Activated CD4-positive, CD25-positive, alpha-beta regulatory T cell (primary cell): Measurements from ENCODE around the gene NUB1.

Source experiments
- DNase-seq, 4 experiments: peaks; one replicate each; lab custom pipeline; 2025; lab: John Stamatoyannopoulos, UW

Gene NUB1

DNA sequence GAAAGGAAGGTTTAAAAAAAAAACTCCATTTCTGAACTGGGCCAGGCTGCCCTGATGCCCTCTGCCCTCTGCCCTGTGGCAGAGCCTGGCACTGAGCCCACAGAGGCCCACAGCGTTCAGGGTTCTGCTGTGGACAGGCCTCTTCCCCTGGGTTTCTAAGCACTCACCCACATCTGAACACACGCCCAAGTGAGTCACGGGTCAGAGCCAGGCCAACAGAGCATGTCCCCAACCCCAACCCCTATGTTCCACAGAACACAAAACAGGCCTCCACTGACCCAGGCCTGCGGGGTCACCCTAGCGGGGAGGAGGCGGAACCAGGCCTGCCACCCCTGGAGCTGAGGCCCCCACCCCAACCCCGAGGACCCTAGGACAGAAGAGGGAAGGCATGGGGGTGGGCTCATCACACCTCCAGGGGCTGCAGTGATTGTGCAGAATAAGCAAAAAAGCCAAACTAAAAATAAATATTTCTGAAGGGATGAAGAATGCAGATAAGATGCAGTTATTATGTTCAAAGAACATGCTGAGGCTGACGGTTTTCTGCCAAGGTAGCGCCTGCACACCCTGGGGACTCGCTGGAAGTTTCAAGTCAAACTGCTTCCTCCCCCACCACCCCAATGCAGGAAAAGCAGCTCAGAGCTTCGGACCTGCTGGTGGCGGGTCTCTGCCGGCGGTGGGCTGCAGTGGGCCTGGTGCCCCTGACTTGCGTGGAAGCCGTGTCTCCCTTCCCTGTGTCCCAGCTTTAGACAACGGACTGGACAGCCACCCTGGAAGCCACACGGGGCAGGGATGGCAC lies 62.8 kb downstream of the NUB1 start:
- no peak for DNase-seq

DNA sequence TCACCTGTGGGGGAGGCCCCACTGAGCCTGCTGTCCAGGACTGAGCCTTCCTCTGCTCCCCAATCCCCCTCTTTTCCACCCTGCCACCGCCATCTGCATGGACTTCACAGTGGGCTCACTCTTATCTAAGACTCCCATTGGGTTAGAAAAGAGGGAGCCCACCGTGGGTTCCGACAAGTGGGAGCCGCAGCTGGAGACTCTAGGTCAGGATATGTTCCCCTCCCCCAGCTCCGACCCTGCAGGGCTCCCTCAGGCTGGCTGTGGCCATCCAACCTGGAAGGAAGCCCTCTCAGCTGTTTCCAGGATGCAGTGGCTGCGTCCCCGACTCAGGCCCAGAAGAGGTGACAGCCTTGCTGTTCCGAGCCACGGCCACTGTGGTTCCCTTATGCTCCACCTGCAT lies 63.4 kb downstream of the NUB1 start:
- no peak for DNase-seq

DNA sequence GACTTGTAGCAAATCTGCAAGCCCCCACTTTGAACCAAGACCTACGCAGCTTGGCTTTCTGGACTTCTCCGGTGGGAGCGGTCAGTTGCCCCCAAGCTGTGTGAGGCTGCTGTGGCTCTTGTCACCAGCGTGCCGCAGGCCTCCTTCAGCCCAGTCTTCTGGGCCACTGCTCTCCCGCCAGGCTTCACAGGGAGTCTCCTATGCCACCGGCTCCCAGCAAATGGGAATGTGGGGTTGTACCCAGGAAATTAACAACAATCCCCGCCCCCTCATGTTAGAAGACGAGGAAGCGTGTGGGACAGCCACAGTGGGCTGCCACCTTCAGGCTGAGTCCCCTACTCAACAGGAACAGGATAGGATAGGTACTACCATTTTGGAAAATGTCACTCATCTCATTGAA lies 64.0 kb downstream of the NUB1 start:
- no peak for DNase-seq

DNA sequence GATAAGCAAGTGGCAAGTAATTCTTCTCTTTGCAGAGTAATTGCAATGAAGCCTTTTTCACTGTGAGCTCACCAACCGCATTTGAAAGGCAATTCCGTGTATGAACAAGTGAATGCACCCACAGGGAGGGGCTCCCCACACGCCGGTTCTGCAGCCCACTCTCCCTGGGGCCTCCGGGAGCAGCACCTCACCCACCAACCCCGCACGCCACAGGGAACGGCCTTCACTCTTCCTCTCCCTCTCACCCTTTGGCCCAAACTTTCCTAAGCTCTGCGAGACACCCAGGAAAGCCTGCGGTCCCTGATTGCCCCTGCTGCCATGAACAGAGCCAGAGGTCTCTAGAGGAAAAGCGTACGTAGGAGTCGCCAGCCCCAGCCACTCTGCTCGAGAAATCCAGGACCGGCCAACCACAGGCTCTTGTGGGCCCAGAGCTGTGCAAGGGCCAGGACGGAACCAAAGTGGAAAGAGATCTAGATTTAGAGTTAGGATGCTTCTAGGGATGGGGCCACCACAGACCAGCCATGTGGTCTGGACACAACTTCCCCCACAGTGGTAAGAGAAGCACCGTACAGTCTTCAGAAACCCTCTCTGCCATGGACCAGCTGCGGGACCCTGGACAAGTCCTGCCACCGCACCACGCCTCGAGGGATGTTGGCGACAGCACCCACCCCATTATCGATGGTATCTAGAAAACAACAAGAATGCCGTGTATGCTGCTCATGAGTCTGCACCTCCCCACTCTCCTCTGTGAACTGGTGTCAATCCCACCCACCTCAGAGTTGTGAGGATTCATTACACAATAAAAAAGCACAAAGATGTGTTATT lies 64.7 kb downstream of the NUB1 start:
- no peak for DNase-seq

DNA sequence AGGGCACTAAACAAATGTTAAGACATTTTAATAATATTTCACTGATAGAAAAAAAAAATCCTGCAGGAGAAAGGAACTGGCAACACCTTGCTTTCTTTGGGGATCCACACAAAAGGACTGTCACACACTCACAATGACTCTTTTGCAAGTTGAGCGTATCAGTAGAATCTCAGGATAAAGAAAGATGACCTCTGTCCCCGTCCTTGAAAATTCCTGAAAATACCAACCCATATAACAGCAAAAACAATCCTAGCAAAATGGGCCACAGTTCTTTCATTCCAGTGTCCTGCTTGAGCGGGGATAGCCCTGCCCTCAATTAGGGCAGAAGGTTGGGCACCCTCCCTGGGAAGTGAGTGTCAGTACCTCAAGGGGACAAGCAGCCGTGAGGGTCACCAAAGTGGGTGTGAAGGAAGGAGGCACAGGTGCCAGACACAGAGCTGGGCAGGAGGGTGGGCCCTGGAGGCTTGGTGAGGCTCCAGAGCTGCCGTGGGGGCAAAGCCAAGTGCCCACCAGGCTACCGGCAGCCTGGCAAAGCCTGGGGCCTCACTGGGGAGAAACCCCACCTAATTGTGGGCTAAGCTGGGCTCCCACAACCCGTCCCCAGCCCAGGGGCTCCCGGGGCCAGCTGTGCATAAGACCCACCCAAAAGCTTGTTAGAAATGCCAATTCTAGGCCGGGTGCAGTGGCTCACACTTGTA lies 65.4 kb downstream of the NUB1 start:
- DNase-seq = no peak

DNA sequence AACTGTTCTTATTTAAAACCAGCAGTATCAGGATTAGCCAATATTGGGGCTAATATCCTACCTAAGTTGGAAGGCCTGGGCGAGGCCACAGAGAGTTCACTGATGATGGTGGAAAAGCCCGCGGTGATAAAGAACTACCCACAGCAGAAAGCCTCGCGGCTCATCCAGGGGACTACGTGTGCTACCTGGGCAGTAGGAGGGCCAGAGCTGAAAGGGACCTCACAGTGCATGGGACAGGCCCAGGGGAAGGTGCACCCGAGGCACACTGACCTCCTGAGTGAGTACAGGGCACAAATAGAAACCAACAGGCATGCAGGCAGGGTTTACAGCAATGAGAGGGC lies 66.9 kb downstream of the NUB1 start:
- DNase-seq = no peak

DNA sequence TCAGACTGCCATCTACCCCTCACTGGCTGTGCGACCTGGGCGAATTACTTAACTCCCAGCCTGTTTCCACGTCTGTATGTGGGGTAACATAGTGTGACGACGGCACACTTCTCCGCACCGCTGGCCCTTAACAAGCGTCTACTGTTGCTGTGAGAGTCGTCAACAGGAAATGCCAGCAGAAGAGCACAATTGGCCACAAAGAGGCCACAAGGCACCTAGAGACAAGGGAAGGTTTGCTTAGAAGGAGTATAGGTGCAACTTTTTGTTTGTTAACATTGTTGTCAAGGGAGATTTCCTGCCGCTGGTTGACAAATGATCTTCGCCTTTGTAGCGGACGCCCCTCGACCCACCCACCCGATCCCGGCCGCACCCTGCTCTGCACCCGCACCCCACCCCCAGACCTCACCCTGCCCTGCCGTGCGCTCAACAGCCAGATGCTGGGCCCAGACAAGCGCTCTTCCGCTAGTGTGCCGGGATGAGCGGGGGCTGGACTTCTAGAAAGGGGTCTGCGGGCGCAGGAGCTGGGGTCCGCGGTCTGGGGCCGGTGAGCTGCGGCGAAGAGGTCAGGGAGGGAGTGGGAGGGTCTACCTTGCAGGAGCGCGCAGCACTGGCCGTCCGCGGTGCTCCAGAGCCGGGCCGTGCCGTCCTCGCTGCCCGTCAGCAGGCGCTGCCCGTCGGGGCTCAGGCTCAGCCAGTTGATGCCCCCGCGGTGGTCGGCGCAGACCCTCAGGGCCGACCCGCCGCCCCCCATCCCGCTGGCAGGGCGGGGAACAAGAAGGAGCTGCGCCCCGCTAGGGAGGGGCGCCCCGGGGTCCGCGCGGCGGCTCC lies 67.4 kb downstream of the NUB1 start:
- DNase-seq = no peak

DNA sequence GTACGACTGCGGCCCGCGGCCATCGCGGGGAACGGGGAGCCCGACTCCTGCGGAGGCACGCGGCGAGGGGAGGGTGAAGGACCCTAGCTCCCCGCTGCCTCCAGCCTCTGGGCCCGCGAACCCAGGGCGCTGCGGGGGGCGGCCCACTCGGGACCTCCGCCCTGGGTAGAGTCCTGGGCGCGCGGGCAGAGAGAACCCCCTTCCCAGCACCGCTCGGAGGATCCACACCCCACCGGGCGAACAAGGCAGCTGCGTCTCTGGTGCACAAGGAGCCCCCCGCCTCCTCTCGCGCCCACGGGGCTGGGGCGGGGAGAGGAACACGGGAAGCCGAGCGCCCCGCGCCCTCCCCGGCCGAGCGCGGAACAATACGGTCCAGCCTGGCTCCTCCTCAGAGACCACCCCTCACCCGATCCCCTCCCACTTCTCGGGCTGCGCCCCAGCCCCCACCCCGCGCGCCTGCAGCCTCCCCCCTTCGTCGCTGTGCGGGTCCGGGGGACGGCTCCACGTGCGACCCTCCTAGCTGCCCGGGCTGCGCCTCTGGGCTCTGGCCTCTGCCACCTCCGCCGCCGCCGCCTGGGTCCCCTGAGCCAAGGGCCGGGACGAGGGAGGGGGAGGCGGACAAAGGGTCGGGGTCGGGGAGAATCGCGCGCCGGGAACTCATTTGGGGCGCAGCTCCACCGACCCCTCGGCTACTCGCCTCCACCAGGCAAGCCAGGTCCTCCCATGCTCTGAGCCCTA lies 68.2 kb downstream of the NUB1 start, which contains the start of gene WDR86:
TSS of gene WDR86 (minus strand) at position 372 of the 738 bp plus-strand sequence. CDS start 449 bp downstream, outside the sequence.
- DNase-seq = no peak

DNA sequence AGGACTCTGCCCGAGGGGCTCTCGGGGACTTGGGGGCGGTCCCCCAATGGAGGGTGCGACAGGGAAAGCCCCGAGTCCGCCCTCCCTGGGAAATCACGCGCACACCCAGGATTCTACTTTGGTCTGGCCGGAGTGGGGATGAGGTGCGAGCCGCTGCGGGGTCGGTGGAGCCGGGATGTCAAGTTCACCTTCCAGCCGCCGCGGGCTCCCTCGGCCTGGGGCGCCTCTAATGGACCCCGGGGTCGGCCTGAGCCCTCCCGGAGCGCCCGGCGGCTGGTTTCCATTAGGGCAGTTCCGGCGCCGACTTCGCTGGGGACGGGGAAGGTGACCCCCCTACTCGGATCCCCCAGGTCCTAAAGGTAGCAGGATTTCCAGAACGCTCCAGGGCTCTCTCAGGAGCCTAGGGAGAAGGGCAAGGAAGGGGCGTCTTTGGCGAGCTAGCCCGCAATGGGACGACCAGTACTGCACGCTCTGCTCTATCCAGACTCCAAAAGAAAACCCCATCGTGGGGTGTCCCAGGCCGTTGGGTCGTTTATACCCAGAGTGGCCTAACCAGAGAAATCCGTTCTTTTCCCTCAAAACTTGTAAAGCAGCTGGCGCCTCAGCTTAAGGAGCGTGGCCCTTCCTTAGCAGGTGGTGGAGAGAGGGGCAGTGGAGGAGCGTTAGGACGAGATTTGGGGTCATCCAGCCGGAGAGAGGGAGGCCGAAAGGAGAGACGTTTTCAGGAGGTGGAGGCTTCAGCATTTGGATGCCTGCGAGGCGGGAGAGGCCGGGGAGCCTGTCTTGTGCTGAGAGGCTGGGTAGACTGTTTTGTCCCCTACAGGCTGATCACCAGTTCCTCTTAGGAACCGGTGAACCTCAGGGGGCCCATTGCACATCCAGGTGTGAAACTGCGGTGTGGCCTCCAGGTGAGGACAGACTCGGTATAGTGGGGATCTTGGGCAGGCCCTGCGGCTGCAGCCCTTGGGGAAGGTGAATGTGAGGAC lies 69.1 kb downstream of the NUB1 start:
- no peak for DNase-seq

DNA sequence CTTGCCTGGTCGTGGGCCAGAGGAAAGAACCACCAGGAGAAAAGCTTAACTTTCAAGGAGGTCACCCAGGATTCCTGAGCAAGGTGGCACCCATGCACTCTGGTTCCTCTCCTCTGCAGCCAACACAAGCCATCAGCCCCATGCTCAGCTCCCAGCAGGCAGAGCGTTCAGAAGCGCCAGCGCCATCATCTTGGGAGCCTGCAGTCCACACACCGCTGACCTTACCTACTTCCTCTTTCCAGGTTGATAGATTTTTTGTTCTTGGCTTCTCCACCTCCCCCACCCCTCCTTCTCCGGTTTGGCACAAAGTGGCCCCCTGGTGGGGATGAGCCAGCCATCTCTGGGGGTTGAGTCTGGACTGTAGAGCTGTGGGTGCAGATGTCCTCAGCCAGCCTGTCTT lies 69.9 kb downstream of the NUB1 start:
- no peak for DNase-seq

DNA sequence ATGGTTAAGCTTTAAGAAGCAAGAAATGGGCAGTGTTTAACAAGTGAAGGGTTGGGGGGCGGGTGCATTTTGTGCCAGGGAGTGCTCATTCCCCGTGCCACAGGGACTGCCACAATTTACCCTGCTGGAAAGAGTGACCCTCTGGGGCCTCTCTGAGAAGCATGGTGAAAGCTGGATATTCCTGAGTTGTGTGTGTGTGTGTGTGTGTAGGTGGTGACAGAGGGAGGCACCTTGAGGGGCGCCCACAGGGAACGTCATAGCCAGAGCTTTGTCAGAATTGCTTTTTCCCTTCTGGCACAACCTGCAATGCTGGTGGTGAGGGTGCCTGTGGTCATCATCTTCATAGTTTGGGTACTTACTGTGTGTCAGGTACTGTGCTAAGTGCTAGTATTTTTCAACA lies 70.7 kb downstream of the NUB1 start:
- no peak for DNase-seq

DNA sequence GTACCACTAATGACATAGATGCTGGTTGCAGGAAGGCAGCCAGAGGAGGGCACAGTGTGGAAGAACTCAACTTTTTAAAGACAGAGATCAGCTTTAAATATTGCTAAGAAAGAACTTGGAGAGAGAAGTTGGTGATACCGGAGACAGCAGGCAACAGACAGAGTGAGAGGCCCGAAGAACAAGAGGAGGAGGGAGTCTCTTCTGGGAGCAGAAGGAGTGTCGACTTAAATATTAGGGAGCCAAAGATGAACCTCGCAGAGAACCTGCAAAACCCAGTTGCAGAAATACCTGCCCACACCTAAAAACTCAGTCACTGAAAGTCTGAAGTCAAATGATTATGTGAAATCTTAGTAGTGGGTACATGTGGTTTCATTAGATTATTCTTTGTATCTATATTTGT lies 71.6 kb downstream of the NUB1 start:
- DNase-seq = no peak

DNA sequence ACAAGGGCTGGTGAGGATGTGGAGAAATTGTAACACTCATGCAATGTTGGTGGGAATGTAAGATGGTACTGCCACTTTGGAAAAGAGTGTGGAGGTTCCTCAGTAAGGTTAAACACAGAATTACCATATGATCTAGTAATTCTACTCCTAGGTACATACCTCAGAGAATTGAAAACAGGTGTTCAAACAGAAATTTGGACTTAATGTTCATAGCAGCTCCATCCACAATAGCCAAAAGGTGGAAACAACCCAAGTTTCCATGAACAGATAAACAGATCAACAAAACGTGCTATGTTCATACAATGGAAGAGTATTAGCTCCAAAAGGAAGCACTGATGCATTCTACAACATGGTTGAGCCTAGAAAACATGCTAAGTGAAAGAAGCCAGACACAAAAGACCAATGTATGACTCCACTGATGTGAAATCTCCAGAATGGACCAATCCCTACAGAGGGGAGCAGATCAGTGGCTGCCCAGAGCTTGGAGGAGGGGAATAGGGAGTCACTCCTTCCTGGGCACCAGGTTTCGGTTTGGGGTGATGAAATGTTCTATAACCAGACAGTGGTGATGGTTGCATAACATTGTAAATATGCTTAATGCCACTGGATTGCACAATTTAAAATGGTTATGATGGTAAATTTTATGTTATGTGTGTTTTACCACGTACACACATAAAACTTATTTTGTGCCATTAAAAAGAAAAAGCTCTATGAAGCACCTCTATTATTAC lies 73.9 kb downstream of the NUB1 start:
- no peak for DNase-seq

DNA sequence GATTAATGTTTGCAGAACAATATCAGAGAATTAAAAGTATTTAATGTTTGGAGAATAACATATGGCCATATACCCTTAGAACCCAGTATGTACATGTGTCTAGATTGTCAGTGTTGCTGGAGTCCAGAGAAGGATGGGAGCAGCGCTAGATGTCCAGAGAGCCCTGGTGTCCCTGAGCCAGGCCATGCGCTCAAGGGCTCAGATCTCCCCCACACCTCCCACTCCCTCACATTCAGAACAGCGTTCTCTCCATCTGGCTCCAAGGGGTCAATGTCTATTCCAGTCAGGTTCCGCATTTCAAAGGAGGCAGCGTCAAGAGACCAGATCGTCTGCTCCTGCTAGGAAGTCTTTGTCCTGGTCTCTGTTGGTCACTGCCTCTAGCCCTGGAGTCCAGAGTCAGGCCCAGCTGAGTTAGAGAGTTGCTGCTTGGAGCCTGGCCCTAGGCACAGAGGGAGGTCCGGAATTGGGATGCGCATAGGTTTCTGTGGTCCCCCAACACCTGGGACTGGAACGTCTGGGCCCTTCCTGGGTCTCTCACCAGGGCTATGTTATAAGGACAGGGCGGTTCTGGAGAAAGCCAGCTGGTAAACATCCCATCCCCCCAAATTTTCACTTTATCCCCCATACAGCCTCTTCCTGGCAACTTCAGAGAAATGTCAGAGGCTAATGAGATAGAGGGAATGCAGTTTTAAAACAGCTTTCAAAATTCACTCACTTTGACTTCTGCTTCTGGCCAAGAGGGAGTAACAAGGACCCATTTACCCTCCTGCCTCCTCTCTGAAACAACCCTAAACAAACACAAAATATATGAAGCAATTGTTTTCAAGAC lies 74.7 kb downstream of the NUB1 start:
- no peak for DNase-seq

DNA sequence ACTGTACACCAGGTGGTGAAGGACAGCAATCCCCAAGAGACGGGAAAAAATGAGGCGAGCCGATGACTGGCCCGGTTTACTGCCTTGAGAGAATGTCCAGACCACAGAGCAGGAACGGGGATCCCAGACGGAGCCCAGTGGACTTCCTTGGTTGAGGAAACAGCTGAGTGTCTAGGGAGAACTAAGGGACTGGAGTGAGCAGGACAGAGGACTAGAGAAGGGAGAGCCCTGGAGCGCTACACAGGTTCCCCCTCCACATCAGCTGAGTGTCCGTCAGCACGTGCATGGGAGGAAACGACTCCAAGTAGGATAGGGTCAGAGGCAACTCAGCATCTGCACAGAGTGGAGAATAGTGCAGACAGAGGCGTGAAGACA lies 75.3 kb downstream of the NUB1 start:
- DNase-seq = no peak

DNA sequence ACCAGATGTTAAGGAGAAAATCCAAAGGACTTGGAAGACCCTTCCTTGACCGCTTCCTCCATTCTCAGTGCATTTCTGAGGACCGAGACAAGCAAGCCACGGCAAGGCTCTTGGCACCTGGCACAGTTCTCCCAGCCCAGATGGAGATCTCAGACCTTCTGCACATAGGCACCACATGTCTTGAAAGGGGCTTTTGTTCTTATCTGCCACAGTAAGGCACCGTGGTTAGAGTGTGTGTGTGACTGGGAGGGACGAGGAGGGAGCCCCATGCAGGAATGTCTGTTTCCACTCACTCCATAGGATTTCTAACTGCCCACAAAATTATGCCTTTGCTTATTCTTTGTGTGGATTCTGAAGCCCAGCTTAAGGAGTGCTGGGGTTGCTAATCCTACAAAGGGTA lies 78.5 kb downstream of the NUB1 start:
- no peak for DNase-seq

DNA sequence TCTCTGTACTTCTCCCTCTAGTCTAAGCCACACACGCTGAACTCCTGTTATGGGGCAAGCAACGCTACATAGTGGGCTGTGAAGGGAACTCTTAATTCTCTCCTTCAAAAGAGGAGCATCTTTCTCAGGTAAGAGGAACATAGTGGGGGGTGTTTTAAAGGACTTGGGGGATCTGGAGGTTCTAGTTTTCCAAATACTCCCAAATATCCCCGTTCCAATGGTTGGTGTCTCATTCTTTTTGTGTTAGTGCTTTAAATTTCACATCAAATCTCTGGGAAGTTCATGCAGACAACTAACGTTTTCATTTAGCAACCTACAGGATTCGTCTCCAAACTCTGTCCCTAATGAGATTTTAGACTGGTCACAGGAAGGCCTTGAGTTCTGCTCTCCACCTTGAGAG lies 80.6 kb downstream of the NUB1 start:
- no peak for DNase-seq

DNA sequence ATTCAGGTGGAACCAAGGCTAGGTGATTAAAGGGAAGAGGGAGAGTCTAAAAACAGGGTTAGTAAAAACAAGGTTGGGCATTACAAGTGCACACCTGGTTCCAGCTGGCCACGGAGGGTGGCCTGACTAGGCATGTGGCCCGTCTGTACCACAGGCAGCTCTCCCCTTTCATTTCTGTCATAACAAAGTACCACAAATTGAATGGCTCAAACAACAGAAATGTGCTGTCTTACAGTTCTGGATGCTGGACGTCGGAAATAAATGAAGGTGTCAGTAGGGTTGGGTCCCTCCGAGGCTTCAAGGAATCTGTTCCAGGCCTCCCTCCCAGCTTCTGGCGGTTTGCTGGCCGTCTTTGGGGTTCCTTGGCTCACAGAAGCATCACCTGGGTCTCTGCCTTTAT lies 81.6 kb downstream of the NUB1 start:
- DNase-seq = no peak
